Central memory CD4-positive, alpha-beta T cell (primary cell): ENCODE results near the gene CETP.
"Not testable (repeated sequence)": the region's sequence is repeated elsewhere in the genome, so short reads cannot be mapped to it uniquely, and the experiment has no call there.

Experiments used
- DNase-seq: peaks from one replicate; pipeline ENCODE4 v3.0.0; 2022

CETP gene

DNA sequence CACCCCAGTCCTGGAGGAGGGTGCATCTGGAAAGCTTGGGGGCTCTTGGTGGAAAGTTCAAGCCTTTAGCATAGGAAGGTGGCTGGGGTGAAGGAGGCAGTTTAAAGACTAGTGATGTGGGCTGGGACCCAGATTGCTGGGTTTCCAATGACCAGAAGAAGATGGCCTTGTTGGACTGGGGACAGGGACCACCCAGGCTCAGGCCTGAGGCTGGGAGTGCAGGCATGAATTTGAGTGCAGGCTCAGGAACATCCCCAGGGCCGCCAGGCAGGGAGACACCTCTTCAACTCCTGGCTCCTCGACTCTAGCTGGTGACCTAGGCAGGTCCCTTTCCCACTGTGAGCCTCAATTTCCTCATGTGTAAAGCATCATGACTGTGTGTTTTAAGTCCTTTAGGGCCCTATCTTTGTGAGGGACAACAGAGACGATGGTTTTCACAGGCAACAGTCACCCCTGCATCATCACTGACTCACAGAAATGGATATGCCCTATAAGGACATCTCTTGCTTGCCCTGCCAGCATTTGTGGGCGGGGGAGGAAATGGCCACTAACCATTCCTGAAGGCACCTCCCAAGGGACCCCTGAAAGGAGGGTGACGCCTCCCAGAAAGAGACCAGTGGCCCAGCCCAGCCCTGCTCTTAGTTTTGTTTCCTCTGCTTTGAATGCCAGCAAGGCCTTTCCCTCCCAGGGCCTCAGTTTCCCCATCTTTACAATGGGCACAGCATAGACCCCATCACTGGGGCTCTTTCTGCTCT, 38.7 kb downstream of the CETP start:
- no peak for DNase-seq

DNA sequence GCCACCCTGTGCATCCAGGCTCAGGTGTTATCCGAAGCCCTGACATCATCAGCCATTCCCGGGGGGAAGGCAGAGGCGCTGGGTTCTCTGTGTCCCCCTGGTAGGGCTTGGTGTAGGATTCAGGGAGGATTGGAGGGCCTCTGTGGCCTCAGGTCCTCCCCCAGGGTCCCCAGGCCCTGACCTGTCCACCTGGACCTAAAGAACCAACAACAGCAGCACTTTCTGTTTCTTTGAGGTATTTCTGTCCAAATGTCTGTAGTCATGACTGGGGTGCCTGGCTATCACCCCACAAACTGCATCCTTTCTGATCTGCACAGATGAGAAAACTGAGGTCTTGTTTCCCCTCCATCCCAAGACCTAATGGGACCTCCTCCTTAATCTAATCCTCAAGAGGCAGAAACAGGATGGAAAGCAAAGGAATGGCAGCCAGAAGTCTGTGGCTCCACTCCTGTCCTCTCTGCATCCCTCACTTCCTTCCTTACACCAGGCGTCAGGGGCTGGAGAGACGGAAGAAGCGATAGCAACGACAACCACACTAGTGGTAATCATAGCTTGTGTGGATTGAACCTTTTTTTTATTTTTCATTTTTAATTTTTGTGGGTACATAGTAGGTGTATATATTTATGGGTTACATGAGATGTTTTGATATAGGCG, 39.4 kb downstream of the CETP start:
- DNase-seq, result no peak

DNA sequence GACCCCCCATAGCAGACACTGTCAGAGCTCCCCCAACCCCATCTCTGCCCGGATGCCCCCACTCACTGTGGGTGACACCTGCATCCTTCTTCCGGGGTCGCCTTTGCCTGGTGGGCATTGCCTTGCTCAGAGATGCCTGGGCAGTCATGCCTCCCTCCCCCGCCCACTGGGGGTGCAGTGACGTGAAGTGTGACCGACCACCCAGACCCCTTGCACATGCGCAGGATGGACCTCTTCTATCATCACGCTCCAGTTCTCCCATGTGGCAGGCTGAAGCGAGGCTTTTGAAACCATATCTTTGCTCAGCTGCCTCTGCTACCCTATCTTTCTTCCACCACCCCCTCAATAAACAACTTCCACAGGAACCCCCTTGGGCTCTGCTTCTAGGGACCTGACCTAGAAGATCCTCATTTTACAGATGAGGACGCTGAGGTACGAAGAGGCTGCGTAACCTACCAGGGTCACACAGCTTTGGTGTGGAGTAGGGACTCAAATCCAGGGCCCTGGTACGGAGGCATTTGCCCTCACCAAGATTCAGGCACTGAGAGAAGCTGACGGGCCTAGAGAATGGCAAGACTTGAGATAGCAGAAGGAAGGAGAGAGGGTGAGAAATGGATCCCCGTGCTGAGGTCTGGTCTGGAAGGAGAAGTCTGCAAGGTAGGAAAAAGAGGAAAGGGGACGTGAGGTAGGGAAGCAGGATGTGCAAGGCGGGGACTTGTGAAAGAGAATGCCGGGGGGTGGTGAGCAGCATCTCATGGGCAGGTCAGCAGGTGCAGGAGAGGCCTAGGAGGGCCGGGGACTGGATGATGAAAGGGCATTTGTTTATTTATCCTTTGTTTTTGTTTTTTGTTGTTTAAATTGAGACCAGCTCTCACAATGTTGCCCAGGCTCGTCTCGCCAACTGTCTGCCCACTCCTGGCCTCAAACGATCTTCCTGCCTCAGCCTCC, 42.0 kb downstream of the CETP start:
- DNase-seq, result no peak

DNA sequence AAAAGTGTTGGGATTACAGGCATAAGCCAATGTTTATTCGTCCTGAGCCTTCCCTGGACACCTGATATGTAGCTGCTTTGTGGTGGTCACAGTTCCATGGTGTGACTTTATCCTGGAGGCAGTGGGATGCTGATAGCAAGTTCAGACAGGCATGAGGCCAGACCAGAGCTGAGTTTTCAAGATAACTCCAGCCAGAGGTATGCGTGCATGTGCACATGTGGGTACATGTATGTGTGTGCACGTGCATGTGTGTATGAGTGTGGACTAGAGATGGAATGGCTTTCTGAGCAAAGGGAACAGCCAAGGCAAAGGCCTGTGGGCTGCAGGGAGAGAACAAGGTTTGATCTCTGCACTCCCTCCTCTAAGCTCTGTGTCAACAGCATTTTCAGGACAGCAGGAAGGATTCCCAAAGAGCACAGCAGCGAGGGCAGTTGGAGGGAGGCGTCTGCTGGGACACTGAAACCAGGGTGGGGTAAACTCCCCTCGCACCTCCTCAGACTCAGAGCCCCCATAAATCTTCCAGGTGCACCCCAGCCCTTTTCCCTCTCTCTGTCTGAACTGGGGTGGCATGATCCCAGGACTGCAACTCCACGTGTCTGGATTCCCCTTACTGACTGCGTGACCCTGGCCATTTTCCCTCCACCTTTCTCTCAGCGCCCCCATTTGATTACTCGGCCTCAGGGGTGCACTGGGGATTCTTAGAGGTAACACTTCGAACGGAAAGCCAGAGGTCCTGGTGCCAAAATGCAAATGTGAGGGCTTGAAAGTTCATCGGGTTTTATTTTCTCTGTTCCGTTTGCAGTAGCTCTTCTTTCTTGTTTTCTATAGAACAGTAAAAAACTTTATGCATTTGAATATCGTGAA, 42.9 kb downstream of the CETP start:
- no peak for DNase-seq

DNA sequence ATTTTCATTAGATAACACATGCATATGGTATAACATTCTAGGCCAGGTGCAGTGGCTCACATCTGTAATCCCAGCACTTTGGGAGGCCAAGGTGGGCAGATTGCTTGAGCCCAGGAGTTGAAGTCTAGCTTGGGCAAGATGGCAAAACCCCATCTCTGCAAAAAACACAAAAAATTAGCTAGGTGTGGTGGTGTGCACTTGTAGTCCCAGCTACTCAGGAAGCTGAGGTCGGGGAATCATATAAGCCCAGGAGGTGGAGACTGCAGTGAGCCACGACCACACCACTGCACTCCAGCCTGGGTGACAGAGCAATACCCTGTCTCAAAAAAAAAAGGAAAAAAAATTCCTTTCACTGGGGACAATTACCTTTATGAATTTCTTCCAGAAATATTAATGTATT, 43.8 kb downstream of the CETP start:
- not testable (repeated sequence) for DNase-seq

DNA sequence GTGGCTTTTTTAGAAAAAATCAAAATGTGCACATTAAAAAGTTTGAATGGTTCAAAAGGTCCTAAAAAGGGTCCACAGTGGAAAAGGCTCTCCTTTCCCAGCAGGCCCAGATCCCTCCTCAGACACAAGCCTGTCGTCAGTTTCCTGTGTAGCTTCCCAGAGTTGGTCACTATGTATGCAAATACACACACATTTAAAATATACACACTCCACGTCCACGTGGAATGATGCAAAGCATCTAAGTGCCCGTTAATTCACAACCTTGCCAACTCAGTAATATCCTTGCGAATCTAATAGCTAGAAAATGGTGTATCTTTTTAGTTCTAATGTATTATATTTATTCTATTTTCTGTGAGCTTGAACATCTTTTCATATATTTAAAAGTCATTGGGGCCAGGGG, 45.3 kb downstream of the CETP start:
- DNase-seq, result no peak

DNA sequence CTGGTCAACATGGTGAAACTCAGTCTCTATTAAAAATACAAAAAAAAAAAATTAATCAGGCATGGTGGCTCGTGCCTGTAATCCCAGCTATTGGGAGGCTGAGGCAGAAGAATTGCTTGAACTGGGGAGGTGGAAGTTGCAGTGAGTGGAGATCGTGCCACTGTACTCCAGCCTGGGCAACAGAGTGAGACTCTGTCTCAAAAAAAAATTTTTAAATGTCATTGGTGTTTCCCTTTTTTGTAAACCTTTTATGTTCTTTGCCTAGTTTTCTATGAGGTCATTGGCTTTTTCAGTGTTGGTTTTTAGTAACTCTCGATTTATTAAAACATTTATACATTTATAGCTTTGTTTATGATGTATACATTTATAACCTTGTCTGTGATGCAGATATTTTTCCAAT, 45.8 kb downstream of the CETP start:
- DNase-seq, result no peak

DNA sequence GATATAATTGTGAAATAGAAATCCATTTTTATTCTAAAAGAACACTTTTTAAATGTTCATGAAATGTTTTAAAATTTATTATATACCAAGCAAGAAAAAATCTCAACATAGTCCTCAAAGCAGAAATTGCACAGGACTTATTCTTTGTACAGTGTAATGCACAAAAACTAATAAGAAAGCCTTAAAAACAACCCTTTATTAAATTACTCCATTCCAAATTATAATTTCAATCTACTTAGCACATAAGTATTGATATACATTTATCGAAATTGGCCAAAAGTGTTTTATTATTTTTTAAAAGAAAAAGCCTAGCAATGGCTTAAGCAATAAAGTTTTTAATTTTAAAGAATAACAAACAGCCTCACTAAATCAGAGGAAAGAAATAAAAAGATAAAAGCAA, 46.7 kb downstream of the CETP start:
- no peak for DNase-seq

DNA sequence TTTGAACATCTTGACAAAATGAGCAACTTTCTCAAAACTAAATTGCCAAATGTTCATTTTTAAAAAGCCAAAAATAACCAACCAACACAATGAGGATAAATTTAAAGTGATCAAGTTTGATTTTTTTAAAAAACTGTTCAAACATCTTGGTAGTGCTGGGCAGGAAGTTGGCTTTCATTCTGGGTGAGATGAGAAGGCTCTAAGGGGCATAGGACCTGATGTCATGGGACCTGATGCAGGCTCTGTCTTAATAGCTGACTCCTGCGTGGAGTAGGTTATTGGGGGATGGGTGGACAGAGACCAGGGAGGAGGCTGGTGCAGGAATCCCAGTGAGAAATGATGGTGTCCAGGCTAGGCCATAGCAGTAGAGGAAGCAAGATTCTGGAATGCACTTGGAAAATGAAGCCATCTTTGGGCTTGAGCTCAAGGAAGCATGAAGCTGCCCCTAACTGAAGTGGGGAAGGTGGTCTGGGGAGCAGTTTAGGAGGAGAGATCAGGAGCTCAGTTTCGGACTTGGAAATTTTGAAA, 48.0 kb downstream of the CETP start:
- DNase-seq, result no peak

DNA sequence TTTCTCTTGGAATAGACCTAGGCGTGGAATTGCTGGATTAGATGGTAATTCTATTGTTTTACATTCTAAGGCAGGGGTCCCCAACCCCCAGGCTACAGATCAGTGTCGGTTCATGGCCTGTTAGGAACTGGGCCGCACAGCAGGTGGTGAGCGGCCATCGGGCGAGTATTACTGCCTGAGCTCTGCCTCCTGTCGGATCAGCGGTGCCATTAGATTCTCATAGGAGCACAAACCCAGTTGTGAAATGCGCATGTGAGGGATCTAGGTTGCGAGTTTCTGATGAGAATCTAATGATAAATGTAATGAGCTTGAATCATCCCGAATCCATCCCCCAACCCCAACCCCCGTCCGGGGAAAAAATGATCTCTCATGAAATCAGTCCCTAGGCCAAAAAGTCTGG, 50.6 kb downstream of the CETP start:
- no peak for DNase-seq

DNA sequence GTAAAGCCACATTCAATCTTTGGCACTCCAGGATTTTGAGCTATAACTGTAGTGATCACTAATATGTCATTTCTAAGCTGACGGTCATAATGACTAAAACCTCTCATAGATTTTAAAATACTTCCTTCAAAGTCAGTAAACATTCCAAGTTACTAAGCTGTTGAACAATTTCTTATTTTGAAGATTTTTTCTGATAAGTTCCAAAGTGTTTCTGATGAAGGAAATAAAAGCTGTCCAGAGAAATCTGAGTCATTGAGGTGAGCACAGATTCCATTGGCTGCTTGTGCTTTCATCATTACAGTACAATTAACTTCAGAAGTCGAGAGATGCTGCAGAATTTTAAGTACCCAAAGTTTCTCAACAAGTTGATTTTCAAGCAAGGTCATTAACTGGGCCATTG, 51.5 kb downstream of the CETP start:
- no peak for DNase-seq

DNA sequence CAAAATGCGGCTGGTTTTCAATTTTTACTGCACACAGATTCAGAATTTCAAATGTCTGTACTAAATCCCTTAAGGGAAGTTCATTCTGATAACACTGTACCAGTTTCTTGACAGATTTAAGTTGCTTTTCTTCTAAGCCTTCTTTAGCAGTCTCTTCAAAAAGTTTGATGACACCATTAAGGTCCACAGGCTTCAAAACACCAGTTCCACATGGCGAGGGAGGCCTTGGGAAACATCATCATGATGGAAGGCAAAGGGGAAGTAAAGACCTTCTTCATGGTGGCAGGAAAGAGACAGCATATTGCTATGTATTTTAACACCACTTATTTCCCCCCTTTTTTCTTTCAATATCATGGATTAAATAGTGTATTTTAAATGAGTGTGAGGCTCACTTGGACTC, 52.2 kb downstream of the CETP start:
- DNase-seq, result no peak

DNA sequence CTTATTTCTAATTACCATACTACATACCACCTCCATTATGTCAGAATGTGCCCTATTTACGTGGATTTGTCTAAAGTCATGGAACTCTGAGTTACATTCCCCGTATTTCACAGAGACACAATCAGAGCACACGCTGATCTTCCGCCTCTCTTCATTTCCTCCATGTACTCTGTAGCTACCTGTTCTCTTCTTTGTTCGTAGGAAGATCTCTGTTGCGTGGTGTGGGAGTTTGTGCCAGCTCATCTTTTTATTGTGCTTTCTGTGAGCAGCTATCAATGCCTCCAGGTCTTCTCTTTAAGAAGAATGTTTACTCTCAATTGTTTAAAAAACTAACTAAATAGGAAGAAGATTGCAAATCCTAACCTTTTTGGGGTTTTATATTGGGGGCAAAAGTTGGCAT, 54.6 kb downstream of the CETP start:
- no peak for DNase-seq

DNA sequence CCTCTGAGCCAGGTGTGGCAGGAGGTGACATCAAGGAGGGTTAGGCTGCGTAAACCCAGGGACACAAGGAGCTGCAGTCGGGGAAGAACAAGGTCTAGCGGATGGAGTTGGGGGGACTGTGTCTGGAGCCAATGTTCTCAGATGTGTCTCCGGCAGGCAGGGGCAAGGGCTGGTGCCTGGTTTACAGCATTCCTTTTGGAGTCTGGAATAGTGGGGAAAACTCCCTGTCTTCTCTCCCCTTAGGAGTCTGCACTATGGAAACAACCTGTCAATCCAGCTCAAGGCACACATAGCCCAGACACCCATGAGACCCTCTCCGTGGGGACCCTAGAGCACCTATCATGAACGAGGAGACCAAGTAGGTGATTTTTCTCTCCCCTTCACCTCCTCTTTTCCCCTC, 55.1 kb downstream of the CETP start:
- DNase-seq, result no peak

DNA sequence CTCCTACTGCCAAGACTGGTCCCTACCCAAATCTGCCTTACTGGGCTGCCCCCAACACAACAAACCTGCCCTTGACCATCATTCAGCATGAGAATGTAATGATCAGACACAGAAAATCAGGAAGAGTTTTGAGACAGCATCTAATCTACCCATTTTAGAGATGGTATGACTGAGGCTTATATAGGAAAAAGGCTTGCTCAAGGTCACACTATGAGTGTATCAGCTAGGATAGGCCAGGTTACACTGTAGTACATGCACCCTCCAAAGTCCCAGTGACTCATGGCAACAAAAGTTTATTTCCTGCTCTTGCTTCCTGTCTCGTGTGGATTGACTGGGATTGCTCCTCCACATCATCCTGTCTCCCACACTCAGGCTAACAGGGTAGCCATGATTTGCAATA, 55.5 kb downstream of the CETP start:
- DNase-seq, result no peak

DNA sequence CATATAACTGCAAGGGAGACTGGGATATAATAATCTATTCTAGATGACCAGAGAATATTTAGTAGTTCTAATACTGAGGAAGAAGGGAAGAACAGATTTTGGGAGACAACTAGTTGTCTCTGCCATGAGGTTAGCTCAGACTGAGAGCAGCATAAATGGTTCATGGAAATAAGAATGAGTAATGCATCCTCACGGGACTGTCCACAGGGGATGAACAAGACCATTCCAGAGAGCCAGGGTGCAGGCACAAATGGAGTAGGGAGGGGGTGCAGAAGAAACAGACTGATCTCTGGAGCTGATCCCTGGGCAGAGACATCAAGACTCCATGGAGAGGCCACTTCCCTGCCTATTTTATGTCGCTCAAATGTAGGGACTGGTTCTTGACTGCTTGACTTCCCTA, 58.0 kb downstream of the CETP start:
- DNase-seq, result no peak

DNA sequence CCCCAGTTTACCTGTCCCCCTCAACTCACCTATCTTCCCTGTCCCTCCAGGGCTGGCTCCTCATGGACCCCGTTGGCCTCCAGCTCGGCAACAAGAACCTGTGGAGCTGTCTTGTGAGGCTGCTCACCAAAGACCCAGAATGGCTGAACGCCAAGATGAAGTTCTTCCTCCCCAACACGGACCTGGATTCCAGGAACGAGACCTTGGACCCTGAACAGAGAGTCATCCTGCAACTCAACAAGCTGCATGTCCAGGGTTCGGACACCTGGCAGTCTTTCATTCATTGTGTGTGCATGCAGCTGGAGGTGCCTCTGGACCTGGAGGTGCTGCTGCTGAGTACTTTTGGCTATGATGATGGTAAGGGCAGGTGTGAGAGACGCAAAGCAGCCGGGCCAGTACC, 58.9 kb downstream of the CETP start:
- DNase-seq, result no peak

DNA sequence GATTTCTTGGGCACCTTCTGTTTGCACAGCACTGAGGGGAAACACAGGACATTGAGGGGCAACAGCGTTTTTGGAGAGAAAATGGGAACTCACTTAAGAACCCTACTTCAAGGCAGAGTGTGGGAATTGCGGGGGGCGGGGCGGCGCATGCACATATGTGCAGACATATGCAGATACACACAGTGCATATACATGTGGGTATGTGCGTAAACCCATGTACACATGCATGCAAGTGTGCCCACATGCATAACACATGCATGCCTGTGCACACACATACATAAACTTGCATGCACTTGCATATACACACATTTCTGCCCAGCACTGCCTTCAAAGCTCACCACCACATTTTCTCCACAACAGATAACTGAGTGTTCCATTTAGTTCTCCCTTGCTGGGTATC, 60.0 kb downstream of the CETP start:
- DNase-seq, result no peak

DNA sequence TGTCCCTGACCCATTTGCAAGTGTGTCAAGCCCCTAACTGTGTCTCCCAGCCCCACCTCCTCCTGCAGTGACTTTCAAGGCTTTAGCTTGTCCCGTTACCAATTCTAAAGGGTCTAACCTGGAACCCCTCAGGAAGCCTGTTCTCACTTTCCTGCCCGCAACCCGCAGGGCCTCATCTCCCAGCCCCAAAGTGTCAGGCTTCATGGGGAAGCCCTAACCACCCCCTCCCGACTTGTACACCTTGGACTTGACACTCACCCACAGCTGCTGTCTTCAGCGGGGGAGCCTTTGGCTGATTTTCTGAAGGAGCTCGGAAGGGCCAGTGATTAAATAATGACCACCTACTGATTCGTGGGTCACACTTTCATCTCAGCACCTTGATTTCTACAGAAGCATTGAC, 60.7 kb downstream of the CETP start:
- DNase-seq, result no peak

DNA sequence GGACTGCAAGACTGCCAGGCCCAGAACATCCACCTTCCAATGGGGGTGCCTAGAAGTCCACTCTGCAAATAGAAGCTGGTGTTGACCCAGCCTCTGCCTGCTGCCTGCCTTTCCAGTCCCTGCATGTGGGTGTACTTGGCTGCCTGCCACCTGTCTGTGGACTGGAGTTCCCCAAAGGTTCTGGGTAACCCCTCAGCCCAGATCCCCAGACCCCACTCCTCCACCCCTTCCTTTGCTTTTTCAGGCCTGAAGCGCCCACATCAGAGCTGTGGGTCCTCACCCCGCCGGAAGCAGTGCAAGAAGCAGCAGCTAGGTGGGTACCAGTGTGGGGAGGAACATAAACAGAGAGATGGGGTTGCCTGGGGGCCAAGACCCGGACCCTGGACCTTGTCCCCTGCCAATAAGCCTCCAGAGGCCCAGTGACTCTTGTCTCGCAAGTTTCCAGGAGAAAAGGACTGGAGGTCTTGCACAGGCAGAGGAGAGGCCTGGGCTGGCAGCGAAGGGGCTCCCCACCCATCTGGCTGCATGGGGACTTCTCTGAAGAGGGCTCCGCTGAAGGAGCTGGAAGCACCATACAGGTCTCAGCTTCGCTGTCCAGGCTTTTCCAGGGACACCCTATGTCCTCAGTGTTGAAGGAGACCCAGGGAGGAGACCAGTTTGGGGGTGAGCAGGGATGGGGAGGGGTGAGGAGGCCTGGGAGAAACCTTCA, 61.9 kb downstream of the CETP start:
- peak; percentile 83 for DNase-seq

DNA sequence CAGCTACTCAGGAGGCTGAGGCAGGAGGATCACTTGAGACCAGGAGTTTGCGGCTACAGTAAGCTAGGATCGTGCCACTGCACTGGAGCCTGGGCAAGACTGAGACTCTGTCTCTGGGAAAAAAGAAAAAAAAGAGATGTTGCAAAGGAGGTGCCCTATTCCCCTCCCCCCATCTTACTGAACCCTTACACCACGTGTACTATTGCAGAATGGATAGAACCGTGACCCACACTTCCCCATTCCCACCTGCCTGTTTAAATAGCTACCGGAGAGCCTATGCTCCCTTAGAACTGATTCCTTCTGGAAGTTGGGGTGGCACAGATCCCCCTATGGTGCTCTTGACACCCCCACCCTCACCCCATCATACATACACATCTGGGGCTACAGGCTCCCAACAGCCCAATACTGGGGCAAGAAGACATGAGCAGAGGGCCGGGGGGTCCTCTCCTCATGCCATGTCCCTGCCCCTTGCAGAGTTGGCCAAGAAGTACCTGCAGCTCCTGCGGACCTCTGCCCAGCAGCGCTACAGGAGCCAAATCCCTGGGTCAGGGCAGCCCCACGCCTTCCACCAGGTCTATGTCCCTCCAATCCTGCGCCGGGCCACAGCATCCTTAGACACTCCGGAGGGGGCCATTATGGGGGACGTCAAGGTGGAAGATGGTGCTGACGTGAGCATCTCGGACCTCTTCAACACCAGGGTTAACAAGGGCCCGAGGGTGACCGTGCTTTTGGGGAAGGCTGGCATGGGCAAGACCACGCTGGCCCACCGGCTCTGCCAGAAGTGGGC, 63.3 kb downstream of the CETP start:
- no peak for DNase-seq
